Mucosa of gallbladder (tissue), 1 donor: Measurements from ENCODE around the gene PODNL1. TPM values are rescaled to one million over a fixed set of nuclear protein-coding genes. Genes with fewer than 3 reads are reported as not detected.
A peak's percentile ranks its signal among the peaks of the same experiment; 100 is the strongest.
"Not testable (repeated sequence)": the region's sequence is repeated elsewhere in the genome, so short reads cannot be mapped to it uniquely, and the experiment has no call there.

Source experiments
- DNase-seq: peaks from one replicate; pipeline ENCODE4 v3.0.0-alpha.2; 2020; ENCODE audit warnings: low spot score
- total RNA-seq: library from RNA; stranded (reverse); gene quantifications from one replicate; pipeline ENCODE4 v1.2.1, GENCODE V29; 2021
- donor health status: DM: no; HTN: no; CAD: no.

The PODNL1 gene
- total RNA-seq, 1 donor from 2014 or later: 3.2 TPM

GRCh38 chr19:13926010-13926409 is 12.2 kb downstream of the PODNL1 start:
- DNase-seq: no peak

GRCh38 chr19:13923194-13923987 is 14.8 kb downstream of the PODNL1 start:
- DNase-seq: no peak

GRCh38 chr19:13922118-13922517 is 16.1 kb downstream of the PODNL1 start:
- not testable (repeated sequence) for DNase-seq

GRCh38 chr19:13920940-13921747 is 17.1 kb downstream of the PODNL1 start:
- DNase-seq: no peak

GRCh38 chr19:13920524-13920923 is 17.7 kb downstream of the PODNL1 start:
- DNase-seq: no peak

GRCh38 chr19:13918726-13919411 is 19.3 kb downstream of the PODNL1 start:
- no peak for DNase-seq

GRCh38 chr19:13917888-13918406 is 20.3 kb downstream of the PODNL1 start:
- DNase-seq: no peak

GRCh38 chr19:13914777-13915176 is 23.4 kb downstream of the PODNL1 start:
- no peak for DNase-seq

GRCh38 chr19:13913352-13913751 is 24.9 kb downstream of the PODNL1 start:
- no peak for DNase-seq

GRCh38 chr19:13909430-13909829 is 28.8 kb downstream of the PODNL1 start:
- DNase-seq: no peak

GRCh38 chr19:13908674-13909073 is 29.5 kb downstream of the PODNL1 start:
- DNase-seq: no peak

- DNase-seq: no peak
Measured at GRCh38 chr19:13906910-13907309, 31.3 kb downstream of the PODNL1 start.

- no peak for DNase-seq
Measured at GRCh38 chr19:13906521-13906904, 31.7 kb downstream of the PODNL1 start.

GRCh38 chr19:13905634-13906520 is 32.3 kb downstream of the PODNL1 start, which contains the start of the genes BRME1 and CC2D1A:
Gene BRME1, minus strand, starts transcription at chr19:13906117. Its CDS starts 1,225 bp downstream, at chr19:13904892.
Gene CC2D1A, plus strand, starts transcription at chr19:13906201. Its CDS starts 241 bp downstream, at chr19:13906442.
- peak; percentile 93 for DNase-seq

GRCh38 chr19:13902993-13903555 is 35.1 kb downstream of the PODNL1 start:
- DNase-seq: no peak

- no peak for DNase-seq
Measured at GRCh38 chr19:13899912-13900584, 38.2 kb downstream of the PODNL1 start.

GRCh38 chr19:13899393-13899792 is 38.8 kb downstream of the PODNL1 start:
- no peak for DNase-seq

GRCh38 chr19:13896227-13896626 is 42.0 kb downstream of the PODNL1 start:
- no peak for DNase-seq

- no peak for DNase-seq
Measured at GRCh38 chr19:13894552-13894951, 43.7 kb downstream of the PODNL1 start.

- no peak for DNase-seq
Measured at GRCh38 chr19:13892870-13893269, 45.3 kb downstream of the PODNL1 start.
